Measurements from ENCODE around the gene TBC1D8B. TPM values are rescaled to one million over a fixed set of nuclear protein-coding genes. Genes with fewer than 3 reads are reported as not detected.

TBC1D8B gene
- total RNA-seq, 1 experiment from 2014 or later: 2.9 TPM

DNA sequence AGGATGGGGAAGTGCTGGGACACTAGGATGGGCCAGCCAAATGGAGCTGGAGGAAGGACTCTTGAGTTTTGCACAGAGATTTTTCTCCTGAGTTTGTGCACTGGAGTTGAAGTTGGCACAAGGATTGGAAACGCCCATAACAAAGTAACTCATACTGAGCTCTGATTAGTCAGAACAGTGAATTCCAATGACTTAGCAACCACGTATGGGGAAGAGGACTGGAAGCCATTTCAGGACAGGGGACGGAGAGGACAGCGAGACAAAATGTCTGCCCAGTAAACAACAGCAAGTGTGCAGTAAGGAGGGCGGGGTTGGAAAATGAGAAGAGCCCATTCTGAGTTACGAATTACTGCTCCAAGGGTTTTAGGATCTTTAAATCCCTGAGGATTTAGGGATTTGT, 94.8 kb downstream of the TBC1D8B start:
- DNase-seq (ENCODE audit: low spot score): peak; percentile 36

DNA sequence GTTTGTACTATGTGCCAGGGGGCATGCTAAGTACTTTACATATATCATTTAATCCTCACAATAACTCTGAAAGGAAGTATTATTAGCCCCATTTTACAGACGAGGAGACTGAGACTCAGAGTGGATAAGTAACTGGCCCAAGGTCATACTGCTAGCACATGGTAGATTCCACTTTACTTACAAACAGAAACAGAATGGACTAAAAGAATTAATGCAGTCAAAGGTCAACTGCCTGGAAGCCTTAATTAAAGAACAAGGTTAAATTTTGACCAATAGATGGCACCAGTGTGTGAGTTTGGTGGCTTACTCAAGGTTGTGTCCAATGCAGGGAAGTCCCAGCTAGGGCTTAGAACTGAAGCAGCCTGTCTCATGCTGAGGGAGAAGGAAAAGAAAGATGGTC, 96.0 kb downstream of the TBC1D8B start:
- peak; percentile 48 for DNase-seq (ENCODE audit: low spot score)

DNA sequence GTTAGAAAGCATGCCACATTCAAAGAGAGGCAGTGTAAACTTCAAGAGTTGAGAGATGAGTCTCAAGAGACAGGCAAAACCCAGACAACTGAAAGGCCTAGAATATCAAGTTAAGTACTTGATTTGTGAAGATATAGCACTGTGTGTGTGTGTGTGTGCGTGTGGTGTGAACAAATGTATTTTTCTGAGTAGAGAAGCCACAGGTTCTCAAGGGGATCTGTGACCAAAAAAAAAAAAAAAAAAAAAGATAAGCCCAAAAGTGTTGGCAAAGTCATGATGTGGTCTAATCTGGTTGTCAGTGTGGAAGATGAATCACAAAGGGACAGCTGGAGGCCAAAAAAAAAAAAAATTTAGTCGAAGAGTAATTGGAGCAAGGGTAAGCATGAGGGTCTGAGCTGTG, 96.8 kb downstream of the TBC1D8B start:
- DNase-seq (ENCODE audit: low spot score): no peak

DNA sequence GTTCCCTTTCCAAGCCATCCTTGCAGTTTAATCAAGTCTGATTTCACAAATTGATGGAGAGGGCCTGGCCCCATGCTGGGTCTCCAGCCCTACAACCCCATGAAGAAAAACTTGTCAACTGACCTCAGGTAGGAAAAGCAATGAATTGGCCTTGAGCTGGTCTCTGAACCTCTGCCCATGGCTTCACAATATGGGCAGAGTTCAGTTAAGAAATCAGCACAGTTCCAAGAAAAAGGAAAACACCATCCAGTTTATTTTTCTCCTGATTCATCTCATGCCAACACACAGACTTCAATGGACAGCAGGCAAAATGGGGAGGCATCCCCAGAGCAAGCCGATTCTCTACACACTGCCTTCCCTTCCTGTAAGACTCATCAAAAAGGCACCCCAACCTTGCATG, 97.4 kb downstream of the TBC1D8B start:
- no peak for DNase-seq (ENCODE audit: low spot score)

DNA sequence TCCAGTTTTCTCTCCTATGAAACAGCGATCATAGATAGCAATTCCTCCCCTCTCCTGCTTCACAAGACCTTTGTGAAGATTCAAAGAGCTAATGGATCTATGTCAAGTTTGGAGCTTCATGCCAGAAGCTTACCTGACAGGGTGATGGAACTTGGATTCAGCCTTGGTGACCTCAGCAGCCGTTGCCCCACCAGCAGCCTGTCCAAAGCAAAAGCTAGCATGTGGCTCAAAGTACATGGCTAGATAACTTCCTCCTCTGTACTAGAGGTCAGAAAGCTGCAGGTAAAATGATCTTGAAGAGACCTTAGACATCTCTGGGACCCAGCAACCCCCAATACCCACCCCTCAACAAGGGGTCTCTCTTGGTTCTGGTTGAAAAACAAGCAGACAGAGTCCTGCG, 98.9 kb downstream of the TBC1D8B start:
- DNase-seq (ENCODE audit: low spot score): no peak

DNA sequence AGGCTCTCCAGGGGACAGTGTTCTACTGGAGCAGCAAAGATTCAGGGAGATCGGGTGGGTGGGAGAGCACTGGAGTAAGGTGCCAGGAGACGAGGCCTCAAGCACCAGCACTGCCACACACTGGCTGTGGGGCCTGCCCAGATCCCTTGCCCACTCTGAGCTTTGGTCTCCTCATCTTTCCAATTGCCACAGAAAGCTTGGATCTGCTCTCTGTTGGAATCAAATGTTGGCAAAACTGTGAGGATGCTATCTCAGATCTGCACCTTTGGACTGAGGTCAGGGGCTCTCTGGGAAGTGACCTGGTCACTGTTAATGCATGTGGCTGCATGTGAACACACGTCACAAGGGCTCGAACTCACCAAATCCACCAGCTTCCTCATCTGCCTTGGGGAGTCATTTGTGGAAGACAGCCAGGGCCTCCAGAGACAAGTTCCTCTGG, 99.3 kb downstream of the TBC1D8B start:
- no peak for DNase-seq (ENCODE audit: low spot score)

DNA sequence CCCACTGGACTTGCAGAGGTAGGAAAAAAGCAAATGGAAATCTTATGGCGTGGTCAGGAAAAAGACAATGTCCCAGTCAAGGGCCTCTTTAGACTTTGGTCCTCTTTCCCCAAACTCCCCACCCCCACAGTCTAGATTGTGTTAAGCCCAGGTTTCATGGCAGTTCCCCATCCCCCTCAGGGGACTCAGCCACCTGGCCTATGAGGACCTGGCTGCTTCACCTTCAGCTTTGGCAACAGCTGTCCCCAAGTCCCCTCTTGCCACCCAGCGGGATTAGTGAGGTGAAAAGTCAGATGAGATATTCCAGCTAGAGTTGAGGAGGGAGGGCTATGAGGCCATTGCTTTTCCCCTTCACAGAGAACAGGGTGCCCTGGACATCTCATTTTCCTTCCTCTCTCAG, 100.2 kb downstream of the TBC1D8B start:
- no peak for DNase-seq (ENCODE audit: low spot score)

DNA sequence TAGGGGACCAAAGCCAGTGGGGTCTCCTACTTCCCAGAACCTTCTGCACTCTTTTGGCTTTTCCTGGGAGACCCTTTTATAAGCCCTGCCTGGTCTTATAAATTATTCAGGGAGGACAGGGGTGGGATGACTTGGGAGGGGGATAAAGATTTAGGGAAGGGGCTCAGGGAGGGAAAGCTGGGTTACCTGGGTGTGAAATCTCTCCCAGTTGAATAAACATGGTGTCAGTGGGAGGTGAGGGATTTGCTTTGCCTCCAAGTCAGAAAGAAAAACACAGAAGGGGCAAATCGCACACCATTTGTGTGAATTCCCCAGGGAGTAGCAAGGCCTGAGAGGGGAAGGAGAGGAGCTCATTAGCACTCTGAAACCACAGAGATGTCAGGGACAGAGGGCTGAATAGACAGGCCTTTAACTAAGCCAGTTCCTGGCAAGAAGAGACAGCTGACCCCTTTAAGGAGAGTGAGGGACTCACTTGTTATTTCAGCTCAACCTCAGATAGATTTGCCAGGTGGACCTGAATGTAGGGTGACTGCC, 100.9 kb downstream of the TBC1D8B start, which contains the start of gene RIPPLY1:
Gene RIPPLY1 (minus strand): TSS at position 51 of the 534 bp plus-strand sequence. CDS start 54 bp downstream, outside the sequence.
- no peak for DNase-seq (ENCODE audit: low spot score)

DNA sequence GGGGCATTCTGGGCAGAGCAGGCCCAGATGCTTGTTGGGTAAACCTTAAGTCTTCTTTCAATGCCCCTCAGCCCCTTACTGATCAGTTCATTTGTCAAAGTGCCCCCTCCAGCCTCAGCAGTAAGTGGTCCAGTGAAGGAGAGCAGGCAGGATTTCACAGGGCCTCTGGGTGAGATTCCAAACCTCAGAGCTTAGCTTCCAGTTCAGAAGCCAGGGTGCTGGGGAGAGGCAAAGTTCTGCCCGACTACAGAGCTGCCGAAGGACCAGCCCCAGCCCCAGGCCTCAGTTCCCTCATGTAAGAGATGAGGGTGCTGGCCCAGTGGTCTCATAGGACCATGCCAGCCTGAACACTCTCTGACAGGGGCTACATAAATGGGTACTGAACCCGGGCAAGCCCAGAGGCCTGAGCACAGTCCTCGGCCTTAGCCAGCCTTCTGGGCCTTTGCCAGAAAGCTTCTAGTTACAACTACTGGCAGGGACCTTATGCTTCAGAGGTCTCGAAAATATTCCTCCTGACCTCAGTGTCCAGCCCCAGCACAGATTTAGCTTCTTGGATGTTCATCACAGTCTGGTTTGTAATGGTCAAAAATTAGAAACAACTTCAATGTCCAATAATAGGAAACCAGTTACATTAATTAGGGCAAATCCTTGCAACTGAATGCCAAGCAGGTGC, 101.5 kb downstream of the TBC1D8B start:
- no peak for DNase-seq (ENCODE audit: low spot score)

DNA sequence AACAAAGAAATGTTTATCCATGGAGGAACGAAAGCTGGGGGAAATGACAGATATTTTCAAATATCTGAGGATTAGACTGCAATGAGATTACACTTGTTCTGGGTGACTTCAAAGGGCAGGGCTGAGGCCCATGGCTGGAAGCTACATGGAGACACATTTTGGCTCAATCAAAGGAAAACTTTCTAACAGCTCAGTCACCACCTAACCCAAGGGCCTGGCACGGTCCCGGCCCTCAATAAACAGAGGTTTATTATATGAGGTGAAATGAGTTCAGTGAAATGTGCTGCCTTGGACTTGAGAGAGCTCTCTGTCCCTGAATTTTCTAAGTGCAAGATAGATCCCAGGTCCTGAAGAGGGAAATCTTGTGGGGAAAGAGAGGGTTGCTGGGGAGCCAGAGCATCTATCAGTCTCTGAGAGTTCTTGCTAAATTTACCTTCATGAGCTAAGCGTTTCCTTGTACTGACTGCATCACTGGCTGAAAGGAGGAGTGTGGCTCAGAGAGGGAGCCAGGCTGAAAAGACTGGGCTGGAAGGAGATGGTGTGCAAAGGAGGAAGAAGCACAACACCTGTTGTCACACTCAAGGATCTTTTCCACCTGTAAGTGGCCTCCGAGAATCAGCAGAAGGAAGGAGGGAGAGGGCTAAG, 102.7 kb downstream of the TBC1D8B start:
- no peak for DNase-seq (ENCODE audit: low spot score)

DNA sequence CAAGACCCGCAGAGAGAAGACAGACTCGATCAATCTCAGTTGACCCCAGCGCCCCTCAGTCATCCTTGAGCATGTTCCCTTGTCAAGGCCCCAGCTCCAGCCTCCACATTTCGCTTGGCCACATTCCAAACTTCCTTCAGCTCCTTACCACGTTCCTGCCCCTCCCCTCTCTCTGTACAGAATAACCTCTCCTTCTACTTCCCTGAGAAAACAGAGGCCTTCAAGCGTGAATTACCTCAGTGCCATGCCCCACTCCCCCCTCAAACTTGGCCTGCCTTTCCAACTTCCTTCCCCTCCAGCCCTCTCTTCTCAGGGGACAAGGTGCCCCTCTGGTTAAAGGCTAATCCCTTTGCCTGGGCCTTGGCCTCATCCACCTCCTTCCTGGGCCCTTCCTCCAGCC, 103.9 kb downstream of the TBC1D8B start:
- no peak for DNase-seq (ENCODE audit: low spot score)

DNA sequence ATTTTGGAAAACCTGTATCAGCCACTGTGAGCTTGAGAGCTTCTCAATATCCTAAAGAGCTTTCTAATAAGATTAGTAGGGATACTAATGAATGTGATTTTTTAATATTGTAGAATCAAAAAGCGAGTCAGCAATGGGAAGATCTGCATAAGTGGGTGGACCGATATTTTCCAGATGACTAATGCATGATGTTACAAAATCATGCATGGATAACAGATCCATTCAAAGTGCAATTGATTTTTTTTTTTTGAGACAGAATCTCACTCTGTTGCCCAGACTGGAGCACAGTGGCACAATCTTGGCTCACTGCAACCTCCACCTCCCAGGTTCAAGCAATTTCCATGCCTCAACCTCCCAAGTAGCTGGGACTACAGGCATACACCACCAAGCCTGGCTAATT, 110.4 kb downstream of the TBC1D8B start:
- DNase-seq (ENCODE audit: low spot score): no peak

DNA sequence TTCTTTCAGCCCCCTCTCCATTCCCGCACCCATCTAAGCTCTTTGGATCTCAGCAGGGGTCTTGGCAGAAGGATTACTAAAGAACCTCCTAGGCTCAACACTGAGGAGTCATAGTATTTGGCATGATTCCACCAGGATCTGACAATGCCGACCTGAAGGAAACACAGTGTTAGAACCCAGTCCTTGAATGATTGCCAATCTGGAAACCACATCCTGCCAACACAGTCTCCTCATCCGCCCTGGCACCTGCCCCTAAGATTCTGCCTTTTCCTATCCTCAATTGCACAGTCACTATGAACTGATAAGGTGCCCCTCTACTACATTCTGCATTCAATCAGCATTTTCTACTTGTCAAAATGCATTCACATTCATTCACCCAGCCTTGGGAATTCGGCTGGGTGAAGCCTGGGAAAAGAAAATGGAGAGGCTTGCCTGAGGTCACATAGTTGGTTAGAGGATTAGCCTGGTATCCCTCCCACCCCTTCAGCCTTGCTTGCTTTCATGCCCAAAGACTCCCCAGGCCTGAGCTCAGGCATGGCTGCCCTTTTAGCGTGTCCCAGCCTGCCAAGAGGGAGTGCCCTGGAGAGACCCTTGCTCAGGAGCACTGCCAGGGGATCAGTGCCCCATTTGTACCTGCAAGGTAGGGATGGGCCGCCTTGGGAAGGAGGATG, 115.5 kb downstream of the TBC1D8B start:
- peak; percentile 86 for DNase-seq (ENCODE audit: low spot score)

DNA sequence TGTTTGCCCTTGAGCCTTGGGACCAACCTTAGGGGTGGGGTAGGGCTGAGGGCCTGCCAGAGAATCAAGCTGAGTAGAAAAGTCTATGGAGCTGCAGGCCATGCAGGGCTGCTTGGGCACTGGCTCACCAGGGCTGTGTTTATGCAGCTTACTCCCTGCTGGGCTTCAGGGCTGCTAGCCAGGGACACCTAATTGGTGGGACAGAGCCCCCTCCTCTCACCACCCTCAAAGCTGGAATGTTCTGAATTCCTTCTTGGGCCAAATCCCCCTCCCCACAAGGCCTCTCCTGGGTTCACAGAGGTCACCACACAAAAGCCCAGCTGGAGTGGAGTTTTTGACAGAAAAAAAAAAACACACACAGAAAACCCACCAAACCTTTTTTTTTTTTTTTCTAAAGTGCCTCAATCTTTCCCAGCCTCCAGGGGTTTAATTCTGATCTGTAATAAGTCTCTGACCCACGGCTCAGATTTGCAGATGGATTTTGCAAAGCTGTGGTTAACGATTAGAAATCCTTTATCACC, 117.5 kb downstream of the TBC1D8B start, which contains the start of gene CLDN2:
Gene CLDN2 (plus strand): TSS at position 471 of the 521 bp plus-strand sequence. CDS start 7,827 bp downstream, outside the sequence.
- DNase-seq (ENCODE audit: low spot score): no peak

DNA sequence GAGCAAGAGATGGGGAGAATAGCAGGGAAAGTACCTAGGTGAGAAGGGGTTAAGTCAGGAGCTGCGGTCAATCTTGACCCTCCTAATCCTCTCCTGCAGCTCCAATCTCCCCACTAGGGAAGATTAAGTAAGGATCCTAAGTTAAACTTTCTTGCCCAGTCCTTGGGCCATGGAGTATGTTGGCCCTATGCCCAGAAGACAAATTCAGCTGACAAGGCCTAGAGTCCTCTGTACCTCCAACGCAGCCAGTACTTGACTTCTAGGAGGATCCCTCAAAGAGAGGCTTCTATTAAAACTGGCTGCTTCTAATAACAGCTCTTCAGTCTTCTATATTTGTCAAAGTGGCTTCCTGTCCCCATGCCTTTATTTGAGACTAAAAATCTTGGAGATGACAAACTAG, 119.2 kb downstream of the TBC1D8B start:
- DNase-seq (ENCODE audit: low spot score): no peak

Other genes starting within 250 kb of the TBC1D8B start
- 10.8 and 15.8 TPM in 2 replicates for gene RADX, start 190.7 kb upstream of the TBC1D8B start, total RNA-seq (2014; rRNA removed; shearing (Covaris generic))
- gene RNF128, start 76.0 kb upstream of the TBC1D8B start, total RNA-seq (2014; rRNA removed; shearing (Covaris generic)): not detected in 2 replicates
- gene RIPPLY1, start 100.7 kb downstream of the TBC1D8B start, total RNA-seq (2014; rRNA removed; shearing (Covaris generic)): not detected in 2 replicates
- not detected in 2 replicates for gene CLDN2, start 117.7 kb downstream of the TBC1D8B start, total RNA-seq (2014; rRNA removed; shearing (Covaris generic))
- 8.8 and 10.2 TPM in 2 replicates for gene MORC4, start 197.5 kb downstream of the TBC1D8B start, total RNA-seq (2014; rRNA removed; shearing (Covaris generic))

Data from H4 (cell line).